HTR-8/SVneo (cell line): ENCODE measurements around the gene KRTAP19-2.
"Not testable (repeated sequence)": the region's sequence is repeated elsewhere in the genome, so short reads cannot be mapped to it uniquely, and the experiment has no call there.

Experiments
- DNase-seq: peaks from one replicate; pipeline ENCODE4 v3.0.0; 2011; ENCODE audit warnings: low spot score, mixed read lengths; ENCODE audit not compliant: insufficient read length
- FAIRE-seq: peaks from 2 replicates; lab custom pipeline; 2011; peaks lifted over from hg19 to GRCh38; lab: Jason Lieb, UNC

Gene KRTAP19-2, protein sequence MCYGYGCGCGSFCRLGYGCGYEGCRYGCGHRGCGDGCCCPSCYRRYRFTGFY

DNA sequence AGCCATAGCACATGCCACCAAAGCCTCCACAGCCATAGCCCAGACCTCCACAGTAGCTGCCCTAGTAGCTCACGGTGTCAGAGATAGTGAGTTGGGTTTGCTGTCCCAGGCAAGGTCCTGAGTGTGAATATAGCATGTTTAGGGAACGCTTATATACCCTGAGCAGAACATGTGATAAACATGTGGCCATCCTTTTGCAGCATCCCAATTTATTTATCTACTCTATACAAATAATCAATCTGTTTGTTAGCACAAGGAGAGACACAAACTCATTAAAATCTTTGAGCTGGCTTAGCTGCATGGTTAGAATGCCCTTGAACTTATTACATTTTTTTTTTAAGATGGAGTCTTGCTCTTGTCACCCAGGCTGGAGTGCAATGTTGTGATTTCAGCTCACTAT lies at the start of gene KRTAP19-2:
Gene KRTAP19-2 (minus strand): TSS at position 101 of the 400 bp plus-strand sequence. CDS start 88 bp downstream, at position 13.
- FAIRE-seq (no peak), DNase-seq (no peak)

DNA sequence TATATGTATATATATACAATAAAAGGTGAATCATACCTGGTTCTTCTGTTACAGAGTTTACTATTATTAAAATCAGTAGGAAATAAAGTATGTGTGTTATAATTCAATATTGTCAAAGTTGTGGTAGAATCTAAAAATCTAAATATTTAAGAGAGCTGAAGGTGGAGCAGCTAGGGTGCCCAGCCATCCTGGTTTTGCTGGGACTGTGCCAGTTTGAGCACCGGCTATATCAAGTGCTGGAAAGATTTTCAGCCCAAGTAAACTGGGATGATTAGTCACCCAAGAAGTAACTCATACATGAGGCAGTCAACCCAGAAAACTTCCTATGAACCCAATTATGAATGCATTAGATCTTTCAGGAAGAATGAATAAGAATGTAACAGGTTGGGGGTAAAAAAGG lies 31.6 kb upstream of the KRTAP19-2 start:
- DNase-seq (no peak), FAIRE-seq (no peak)

DNA sequence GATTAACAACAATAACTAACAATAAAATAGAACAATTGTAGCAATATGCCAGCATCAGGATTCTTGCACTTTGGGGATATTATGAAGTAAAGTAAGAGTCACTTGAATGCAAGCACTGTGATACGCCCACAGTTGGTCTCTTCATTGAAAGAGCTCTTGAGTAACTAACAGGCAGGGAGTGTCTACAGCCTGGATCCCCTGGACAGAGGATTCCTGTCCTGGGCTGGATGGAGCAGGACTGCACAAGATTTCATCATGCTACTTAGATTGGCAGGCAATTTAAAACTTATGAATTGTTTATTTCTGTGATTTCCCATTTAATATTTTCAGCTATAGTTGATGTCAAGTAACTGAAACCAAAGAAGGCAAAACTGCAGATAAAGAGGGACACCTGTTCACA lies 28.4 kb upstream of the KRTAP19-2 start:
- no peak for DNase-seq
- no peak for FAIRE-seq

DNA sequence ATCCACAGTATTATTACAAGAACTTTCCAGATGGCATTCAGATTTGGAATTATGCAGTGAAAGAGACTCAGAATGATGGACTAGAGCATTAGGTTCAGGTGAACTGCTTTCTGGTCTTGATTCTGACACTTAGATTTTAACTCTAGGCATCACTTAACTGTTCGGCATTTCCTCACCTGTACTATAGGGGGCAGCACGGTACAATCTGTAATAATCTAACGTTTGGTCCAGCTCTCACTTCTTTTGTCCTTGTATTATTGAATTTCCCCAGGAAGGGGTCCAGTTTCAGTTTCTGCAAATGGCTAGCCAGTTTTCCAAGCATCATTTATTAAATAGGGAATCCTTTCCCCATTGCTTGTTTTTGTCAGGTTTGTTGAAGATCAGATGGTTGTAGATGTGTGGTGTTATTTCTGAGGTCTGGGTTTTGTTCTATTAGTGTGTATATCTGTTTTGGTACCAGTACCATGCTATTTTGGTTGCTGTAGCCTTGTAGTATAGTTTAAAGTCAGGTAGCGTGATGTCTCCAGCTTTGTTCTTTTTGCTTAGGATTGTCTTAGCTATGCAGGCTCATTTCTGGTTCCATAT lies 18.5 kb upstream of the KRTAP19-2 start:
- not testable (repeated sequence) for DNase-seq, FAIRE-seq

DNA sequence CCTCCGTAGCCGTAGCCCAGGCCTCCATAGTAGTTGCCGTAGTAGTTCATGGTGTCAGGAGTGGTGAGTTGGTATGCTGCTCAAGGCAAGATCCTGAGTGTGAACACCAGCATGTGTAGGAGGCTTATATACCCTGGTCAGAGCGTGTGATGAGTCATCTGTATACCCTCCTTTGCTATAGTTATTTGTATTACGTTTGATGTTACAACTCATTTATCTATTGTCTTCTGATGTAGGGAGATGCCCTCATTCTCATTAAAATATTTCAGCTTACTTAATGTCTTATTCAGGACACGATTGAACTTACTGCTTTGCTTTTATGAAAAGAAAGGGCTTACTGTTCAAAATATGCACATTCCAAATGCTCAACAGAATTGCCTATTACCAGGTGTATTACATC lies 14.8 kb upstream of the KRTAP19-2 start, which contains the start of gene KRTAP19-5:
Gene KRTAP19-5 (minus strand): TSS at position 101 of the 400 bp plus-strand sequence. CDS start 51 bp downstream, at position 50.
- DNase-seq (no peak), FAIRE-seq (no peak)

DNA sequence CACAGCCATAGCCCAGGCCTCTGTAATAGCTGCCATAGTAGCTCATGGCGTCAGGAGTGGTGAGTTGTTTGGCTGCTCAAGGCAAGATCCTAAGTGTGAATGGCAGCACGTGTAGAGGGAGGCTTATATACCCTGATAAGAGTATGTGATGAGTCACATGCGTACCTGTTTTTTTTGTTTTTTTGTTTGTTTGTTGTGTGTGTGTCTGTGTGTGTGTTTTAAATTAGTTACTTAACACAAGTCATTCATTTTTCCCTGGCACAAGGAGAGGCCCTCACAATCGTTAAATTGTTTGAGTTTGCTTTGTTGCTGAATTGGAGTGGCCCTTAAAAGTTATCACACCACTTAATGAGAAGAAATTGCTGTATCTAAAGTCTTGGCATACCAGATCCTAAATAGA lies 9.8 kb upstream of the KRTAP19-2 start, which contains the start of gene KRTAP19-4:
Gene KRTAP19-4 (minus strand): TSS at position 101 of the 400 bp plus-strand sequence. CDS start 55 bp downstream, at position 46.
- FAIRE-seq (no peak), DNase-seq (no peak)

DNA sequence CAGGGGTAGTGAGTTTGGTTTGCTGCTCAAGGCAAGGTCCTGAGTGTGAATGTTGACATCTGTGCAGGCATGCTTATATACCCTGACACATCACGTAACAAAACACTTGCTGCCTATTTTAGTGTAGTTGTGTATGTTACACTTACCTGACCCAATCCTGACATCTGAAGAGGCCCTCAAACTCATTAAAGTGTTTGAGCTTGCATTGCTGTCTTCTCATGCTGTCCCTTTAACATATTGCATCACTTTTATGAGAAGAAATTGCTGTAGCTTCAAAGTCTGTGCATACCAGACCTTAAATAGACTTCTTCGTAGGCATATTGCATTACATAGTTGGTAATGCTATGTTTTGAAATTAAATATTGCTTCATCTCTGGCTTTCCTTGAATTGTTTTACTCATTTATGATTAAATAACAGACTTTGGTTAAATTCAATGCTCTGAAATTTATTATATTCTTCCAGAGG lies 4.8 kb upstream of the KRTAP19-2 start, which contains the start of gene KRTAP19-3:
Gene KRTAP19-3 (minus strand): TSS at position 51 of the 466 bp plus-strand sequence. CDS start 56 bp downstream, outside the sequence.
- FAIRE-seq (no peak), DNase-seq (no peak)

DNA sequence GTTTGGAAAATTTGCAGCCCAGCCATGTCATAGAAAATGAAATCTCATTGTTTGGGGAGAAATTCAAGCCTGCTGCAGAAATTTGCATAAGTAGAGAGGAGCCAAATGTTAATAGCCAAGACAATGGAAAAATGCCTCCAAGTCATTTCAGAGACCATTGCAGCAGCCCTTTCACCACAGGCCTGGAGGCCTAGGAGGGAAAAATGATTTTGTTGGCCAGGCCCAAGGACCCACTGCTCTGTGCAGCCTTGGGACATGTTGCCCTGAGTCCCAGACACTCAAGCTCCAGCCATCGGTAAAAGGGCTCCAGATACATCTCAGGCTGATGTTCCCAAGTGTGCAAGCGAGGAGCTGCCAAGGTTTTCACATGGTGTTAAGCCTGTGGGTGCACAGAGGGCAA lies 1.1 kb downstream of the KRTAP19-2 start:
- FAIRE-seq, result no peak
- DNase-seq, result no peak

DNA sequence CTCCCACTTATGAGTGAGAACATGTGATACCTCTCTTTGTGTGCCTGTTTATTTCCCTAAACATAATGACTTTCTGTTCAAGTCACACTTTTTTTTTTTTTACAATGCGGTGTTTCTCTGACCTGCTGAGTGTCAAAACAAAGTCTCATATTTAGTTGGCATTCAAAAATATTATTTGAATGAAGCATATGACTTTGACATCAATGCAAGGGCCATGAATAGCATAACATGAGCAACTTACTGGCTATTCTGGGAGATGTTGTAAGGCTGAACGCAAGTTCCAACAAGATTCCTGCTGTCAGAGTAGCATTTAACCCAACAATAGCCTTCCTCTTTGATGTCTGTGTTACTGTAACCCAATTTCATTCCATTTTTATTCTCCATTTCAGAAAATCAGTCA lies 5.1 kb downstream of the KRTAP19-2 start:
- FAIRE-seq (no peak), DNase-seq (no peak)

DNA sequence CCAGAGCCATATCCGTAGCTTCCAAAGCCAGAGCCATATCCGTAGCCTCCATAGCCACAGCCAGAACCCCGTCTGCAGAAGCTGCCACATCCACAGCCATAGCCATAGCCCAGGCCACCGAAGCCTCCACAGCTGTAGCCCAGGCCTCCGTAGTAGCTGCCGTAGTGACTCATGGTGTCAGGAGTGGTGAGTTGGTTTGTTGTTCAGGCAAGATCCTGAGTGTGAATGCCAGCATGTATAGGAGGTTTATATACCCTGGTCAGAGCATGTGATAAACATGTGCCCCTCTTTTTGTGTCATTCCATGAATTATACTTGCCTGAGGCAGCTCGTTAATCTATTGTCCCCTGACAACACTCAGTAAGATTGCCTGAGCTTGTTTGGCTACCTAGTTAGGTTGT lies 7.1 kb downstream of the KRTAP19-2 start, which contains the start of gene KRTAP19-1:
Gene KRTAP19-1 (minus strand): TSS at position 223 of the 400 bp plus-strand sequence. CDS start 50 bp downstream, at position 173.
- no peak for FAIRE-seq
- no peak for DNase-seq

DNA sequence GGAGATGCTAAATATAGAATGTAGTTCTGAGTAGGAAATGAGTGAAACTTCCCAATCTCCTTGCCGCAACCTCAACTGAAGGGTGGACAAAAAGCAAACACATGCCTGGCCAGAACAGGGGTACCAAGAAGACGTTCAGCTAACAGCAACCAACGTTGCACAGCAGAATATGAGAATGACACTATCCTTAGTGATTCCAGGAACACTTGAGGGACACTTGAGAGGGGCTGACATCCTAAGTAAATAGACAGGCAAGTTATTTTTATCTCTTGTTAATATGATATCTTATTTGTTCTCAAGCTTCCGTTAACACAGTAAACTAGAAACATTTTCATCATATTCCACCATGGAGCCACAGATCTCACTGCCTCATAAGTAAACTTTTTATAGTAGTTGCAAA lies 8.0 kb downstream of the KRTAP19-2 start:
- FAIRE-seq, result no peak
- DNase-seq, result no peak

DNA sequence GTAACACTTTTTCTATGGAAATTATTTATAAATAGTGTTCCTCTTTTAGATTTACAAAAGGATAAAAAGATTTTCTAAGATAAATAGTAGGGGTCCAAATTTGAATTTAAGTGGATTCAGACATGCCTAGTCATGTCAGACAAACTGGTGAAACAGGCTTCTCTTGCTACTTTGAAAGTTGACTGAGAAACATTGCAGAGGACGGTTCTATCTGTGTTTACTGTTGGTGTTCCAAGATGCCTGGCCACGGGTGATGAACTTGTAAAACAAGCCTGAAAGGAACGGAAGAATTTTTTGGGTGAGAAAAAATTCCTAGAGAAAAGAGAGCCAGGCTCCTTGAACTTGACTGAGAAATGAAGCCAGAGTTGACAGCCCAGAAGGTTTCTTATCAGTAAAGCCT lies 9.2 kb downstream of the KRTAP19-2 start:
- DNase-seq (no peak), FAIRE-seq (no peak)

DNA sequence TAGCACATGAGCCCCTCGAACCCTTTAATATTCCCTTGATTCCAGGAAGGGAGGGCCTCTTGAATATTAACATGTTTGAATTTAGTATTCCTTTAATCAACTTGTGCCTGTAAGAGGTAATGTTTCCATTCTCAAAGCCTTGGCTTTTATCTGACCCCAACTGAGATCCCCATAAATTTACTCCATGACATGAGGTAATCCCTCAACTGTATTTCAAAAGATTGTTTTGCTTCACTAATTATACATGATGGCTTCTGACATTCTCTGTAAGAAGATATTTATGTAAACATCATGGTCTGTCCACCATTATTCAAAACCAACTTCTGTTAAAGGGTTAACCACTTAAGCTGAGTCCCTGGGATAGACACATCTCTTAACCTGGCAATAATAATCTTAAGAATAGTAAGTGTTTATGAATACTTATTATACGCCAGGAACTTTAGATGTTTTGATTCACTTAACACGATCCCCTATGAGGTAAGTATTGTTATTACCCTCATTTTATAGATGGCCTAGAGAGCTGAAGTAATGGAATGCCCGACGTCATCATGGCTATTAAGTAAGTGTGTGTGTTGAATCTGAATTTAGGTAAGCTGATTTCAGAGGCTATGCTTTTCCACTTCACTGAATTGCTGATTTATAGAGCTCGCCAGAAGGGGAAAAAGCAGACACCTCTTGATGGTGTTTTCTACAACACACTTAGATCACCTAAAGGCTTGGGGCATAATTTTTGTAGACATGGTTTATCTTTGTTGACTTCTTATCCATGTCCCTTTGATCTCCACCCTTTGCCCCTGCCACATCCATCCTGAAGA lies 18.1 kb downstream of the KRTAP19-2 start:
- no peak for FAIRE-seq
- DNase-seq, result no peak

DNA sequence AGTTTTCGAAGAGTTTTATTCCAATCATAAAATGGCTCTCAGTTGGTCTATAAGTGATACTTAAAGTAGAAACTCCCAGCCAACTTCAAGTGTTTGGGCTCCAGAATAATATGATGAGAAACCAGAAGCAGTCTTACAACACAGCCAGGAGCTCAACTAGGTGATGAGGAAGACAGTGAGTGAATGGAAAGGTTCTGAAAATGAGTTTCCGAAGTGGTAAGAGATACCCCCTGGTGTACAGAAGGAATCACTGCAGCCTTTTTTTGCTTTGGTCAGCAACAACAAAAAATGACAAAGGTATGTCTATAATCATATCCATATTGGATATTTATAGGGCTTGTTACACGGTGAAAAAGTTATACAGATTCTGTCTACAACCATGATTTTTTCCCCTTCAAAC lies 23.5 kb downstream of the KRTAP19-2 start:
- DNase-seq (no peak), FAIRE-seq (no peak)

DNA sequence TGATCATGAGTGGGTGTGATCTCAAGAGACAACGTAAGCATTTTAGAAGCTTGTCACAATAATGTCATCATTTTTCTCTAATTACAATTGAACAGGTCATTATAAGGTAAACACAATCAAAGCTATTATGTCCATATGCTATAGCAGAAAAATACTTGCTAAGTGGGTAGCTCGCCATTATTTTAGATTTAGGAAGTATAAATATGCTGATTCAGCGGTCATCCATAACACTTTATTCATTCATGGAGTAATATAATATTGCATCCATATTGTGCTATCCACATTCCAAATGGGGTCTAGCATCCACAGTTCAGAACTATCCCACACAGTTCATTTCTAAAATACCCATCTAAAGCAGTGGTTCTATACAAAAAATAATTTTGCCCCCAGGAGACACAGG lies 38.7 kb downstream of the KRTAP19-2 start:
- no peak for FAIRE-seq
- no peak for DNase-seq

DNA sequence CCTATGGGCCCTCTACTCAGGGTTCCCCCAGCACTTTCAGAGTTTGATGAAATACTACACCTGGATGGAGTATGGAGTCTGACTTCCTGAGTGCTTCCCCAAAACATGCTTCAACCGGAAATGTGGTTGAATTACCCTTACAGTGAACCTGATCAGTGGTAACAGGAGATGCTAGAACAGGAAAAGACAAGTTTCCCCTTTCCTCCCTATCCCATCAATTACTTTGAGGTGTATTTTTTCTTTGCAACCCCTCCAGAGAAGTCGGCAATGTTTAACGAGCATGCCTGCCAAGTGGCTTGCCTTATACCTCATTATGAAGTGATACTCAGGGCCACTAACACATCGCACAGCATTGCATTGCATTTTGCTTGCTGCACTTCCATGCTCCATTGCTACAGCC lies 40.2 kb downstream of the KRTAP19-2 start:
- no peak for FAIRE-seq
- no peak for DNase-seq

DNA sequence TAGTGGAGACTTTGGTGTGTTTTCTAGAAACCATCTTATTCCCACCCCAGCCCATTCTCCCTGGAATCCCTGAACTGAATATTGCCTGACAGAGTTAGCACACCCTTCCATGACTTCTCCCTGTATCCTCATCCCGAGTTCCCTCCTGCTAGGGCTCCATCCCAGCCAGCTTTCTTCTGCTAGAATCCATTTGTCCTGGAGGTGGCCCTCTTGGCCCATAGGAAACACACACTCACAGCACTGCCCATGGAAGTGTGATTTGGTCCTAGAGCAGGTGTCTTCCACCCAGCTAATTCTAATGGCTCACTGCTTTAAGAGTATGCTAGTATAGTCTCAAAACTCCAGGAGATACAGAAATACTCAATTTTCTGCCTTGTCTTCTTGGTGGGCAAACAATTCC lies 43.0 kb downstream of the KRTAP19-2 start:
- no peak for FAIRE-seq
- no peak for DNase-seq

DNA sequence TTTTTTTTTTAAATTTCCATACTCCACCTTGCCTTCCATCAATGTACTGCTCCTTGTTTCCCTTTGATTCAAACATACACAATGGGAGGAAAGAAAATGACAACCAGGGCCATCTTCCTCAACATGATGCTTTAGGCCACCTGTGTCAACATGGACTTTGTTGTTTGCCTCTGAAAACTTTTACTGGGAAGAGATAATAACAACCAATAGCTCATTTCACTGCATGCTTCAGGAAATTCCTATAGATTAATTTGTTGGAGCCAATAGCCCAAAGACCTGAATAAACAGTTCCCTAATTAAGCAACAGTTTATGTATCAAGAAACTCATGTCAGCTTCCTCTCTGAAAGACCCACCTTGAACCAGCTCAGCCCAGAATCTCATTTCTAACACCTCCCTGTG lies 44.0 kb downstream of the KRTAP19-2 start:
- no peak for FAIRE-seq
- no peak for DNase-seq

DNA sequence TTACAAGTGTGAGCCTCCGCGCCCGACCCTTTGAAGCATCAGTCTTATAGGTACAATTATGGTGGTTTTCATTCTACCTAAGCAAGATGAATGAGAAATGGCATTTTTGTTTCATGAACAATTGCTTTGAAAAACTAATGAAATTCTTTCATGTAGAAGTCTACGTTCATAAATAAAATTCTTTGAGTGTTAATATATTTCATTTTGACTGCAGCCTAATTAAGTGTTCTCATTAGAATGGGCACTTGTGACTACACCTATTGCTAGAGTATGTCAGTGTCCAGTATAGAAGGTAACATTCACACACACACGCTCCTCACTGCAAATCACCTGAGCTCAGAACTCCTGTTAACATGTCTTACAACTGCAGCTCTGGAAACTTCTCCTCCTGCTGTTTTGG lies 47.3 kb downstream of the KRTAP19-2 start, which contains the start of gene KRTAP15-1:
Gene KRTAP15-1 (plus strand): TSS at position 301 of the 400 bp plus-strand sequence. CDS start 53 bp downstream, at position 354.
- FAIRE-seq, result no peak

More for the DNA sequence above, 47.3 kb downstream of the KRTAP19-2 start, which contains the start of gene KRTAP15-1:
- no peak for DNase-seq
